GM12892 (cell line): ENCODE data around the gene SLC41A1.

Experiments
- POLR2A ChIP-seq: IDR thresholded peaks from 2 replicates; pipeline ENCODE4 v1.6.1; 2011; ENCODE audit warnings: low read depth, low read length, control low read depth
- POLR2AphosphoS5 ChIP-seq: IDR thresholded peaks from 2 replicates; pipeline ENCODE4 v1.6.1; 2011; ENCODE audit warnings: low read depth, low read length, control low read depth
- TAF1 ChIP-seq: IDR thresholded peaks from 2 replicates; pipeline ENCODE4 v1.6.1; 2011; ENCODE audit warnings: low read depth, mild to moderate bottlenecking, control low read depth, low read length, borderline replicate concordance

DNA sequence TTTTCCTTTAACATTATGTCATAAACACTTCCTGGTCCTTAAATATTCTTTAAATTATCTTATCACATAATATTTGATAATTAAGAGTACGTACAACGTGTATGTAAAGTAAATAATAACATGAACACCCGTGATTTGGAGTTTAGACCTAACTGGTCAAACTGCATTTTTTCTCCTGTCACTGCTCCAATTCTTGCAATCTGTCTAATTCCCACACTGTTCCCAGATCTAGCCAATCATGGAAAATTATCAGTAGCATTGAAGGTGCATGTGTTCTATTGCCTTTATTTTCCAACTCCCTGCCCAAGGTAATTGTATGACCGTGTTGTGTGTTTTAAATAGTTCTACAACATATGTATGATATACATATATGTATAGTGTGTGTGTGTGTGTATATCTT lies 39.0 kb upstream of the SLC41A1 start:
- TF ChIP-seq TAF1 (no peak), POLR2A (no peak), POLR2AphosphoS5 (no peak)
